ENCODE measurements around the gene THRB.

THRB gene

DNA sequence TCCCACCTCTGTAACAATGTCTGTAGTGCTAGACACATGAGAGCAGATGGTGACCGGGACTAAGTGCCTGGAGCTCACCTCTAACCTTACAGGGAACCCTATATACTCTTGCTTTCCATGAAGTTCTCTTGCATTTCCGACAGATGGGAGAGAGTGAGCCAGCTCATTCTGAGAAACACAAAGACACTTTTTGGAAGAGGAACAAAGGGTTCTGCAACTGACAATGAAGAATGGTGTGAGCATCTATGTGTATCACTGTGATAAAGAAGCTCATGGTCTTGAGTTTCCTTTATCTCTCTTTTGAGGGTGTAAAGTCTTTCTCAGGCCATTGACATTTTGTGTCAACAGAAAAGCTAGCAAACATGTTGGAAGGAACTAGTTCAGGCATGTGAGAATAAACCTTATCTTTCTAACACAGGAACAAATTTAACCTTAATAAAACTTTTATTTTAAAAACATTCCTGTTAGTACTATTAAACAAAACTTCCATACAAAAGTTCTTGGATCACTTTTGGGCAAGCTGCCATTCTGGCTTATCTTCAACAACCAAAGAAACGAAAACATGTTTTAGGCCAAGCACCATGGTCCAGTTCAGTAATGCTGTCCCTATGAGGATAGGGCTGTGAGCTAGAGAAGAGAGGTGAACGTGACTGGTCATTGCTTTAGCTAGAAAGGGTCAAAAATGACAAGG is 142.7 kb downstream of the THRB start:
- peak; percentile 9 for DNase-seq (ENCODE audit: low spot score)

GRCh38 chr3:24349367-24350019 is 145.2 kb downstream of the THRB start:
- DNase-seq (ENCODE audit: low spot score), result no peak

DNA sequence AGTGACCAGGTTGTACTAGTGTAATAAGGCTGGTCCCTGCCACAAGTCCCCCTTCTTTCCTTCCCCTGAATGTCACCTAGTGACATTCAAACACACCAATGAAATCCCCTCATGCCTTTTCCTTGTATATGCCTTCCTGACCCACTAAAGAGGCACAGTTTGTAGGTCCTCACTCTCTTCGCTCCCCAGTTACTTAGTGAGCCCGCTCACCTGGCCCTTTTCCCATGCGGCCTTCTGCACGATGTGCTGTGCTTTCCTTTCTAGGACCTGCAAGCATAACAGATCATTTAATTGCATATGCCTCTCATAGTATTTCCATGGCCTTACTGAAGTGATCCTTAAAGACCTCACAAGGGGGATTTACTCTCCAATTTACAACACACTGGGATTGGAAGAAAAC is 146.3 kb downstream of the THRB start:
- no peak for DNase-seq (ENCODE audit: low spot score)

- peak; percentile 19 for DNase-seq (ENCODE audit: low spot score)
These were observed 149.7 kb downstream of the THRB start for GRCh38 chr3:24344784-24345439.

DNA sequence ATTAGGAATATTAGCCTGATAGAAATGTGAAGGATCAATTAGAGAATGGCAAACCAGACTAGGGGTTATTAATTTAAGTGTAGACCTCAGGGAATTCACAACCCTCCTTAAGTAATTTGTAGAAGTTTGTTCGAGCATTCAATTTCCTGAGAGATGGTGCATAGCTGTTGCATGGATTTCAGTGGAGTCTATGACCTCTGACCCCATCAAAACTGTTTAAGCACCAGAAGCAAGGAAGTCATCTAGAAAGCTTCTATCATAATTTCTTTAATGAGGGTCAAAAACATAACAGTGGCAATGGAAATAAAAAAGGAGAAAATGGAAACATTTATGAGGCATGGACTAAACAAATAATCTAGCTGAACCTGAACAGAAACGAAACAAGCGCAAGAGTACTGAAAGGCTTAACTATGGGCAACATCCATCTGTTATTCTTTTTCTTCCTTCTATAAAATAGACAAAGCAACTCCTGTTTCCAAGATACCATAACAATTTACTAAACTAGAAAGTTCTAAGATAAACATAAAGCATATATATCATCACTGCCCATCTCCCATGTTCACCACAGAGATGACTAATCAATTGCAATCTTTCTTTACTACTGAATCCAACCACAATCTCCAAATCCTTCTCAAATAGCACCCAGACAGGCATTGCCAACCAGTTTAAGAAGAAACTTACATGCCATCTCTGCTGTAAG is 151.4 kb downstream of the THRB start:
- DNase-seq (ENCODE audit: low spot score), result peak; percentile 11

DNA sequence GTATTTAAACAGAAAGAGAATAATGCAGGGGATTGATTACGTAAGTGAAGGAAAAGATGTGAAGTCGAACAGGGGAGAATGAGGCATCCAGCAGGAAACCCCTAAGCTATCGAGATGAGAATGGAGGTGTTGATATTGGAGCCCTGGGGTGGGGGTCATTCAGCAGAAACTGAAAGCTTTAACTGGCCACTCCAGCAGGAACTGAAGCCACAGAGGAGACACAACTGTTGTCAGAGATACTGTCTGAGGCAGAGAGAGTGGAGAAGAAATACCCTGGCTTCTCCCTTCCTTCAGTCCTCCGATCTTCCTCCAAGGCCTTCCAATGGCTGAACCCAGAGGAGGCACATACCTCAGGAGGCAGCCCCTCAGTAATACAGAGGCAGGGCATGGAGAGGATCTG is 152.4 kb downstream of the THRB start:
- DNase-seq (ENCODE audit: low spot score), result no peak

DNA sequence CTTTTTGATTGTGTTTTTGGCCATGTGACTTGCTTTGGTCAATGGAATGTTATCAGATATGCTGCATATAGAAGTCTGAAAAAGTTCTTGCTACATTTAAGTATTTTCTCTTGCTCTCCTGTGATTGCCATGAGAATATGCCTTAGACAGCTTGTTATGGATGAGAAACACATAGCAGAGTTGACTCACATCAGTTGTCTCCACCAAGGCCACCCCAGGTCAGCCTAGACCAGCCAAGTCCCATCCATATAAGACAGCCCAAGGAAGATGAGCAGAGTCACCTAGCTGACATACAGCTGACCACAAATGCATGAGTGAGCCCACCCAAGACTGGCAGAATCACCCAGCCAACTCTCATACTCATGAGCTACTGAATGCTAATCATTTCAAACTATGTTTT is 153.0 kb downstream of the THRB start:
- no peak for DNase-seq (ENCODE audit: low spot score)

- DNase-seq (ENCODE audit: low spot score), result no peak
These were observed 153.7 kb downstream of the THRB start for GRCh38 chr3:24340966-24341365.

DNA sequence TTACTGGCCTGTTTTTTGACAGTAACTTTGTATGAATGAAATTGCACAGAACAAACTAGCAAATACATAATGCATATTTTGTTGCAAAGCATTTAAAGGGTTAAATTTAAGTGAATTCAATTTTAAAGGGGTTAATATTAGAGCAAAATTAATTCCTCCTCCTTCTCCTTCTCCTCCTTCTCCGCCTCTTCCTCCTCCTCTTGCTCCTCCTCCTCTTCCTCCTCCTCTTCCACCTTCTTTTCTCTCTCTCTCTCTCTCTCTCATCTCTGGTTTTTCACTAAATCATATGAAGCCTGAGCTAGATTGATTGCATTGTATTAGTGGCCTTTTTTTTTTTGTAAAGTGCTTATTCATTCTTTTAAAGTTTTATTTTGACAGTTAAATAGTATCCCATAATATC is 154.5 kb downstream of the THRB start:
- DNase-seq (ENCODE audit: low spot score), result no peak

- no peak for DNase-seq (ENCODE audit: low spot score)
These were observed 155.3 kb downstream of the THRB start for GRCh38 chr3:24339266-24339825.

DNA sequence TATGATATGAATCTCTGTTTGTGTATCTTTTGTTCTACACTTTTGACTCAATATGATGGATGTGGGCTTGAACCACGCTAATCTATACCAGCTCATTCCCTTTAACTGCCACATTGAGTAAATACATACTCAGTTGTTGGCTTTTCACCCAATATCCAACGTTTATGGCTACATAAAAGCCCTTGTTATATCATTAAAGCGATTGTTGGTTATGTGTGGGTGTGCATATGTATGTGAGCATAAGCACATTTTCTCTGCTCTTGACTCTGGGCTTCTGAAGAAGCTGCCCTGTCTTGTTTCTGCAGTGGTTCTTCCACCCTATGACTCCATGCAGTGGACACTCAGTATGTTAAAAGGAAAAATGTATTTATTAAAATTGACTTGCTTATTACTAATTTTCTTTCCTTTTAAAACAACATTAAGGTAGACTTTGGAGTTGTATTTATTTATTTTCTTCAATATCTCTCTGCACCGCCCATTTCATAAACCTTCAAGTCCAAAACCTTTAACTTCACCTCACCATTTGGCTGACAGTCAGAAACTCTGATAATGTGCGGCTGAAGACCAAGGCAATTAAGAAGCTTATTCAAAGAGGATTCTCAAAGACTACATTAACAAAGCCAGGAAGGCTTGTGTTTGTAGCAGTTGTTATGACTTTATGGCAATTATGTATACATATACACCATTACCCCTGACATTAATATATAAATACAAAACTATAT is 156.1 kb downstream of the THRB start:
- DNase-seq (ENCODE audit: low spot score), result no peak

GRCh38 chr3:24336101-24336500 is 158.5 kb downstream of the THRB start:
- no peak for DNase-seq (ENCODE audit: low spot score)

DNA sequence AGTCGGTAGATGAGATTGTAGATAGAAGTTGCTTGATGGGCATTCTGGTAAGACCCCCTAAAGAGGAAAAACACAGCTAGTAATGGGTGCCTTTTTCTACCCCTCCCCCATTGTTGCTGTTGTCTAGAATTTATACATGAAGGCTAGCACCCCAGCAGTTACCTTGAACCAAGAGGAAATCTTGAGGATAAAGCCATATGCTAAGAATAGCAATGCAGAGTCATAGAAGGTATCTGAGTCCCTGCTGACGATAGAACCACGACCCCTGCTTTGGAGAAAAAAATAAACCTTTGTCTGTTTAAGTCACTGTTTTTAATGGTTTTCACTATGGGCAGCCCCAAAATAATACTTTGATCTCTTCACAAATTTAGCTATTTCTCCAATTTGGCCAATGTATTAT is 162.6 kb downstream of the THRB start:
- no peak for DNase-seq (ENCODE audit: low spot score)

GRCh38 chr3:24323272-24323671 is 171.4 kb downstream of the THRB start:
- no peak for DNase-seq (ENCODE audit: low spot score)

GRCh38 chr3:24320601-24321000 is 174.0 kb downstream of the THRB start:
- DNase-seq (ENCODE audit: low spot score), result no peak

DNA sequence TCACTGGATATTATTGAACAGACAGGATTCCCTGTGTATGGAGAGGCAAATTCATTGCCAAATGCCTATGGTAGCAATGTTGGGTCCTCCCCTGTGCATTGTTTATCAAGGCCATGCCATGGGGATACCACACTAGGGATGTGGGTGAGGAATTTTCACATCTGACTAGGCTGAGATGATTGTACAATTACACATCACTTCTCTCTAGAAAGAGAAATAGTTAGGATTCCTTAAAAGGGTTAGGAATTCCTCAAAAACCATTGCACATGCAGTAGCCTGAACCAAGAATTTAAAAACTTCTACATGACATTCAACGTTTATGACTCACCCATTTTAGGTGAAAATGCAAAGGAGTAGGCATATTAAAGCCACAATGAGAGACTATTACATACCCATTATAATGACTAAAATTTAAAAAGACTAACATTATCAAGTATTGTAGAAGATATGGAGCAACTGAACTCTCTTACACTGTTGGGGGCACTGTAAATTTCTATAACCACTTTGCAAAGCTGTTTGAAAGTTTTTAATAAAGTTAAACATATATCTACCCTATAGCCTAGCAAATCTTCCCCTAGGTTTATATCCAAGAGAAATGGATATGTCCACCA is 175.9 kb downstream of the THRB start:
- peak; percentile 63 for DNase-seq (ENCODE audit: low spot score)

- DNase-seq (ENCODE audit: low spot score), result no peak
These were observed 177.7 kb downstream of the THRB start for GRCh38 chr3:24316887-24317383.

- DNase-seq (ENCODE audit: low spot score), result peak; percentile 28
These were observed 178.7 kb downstream of the THRB start for GRCh38 chr3:24315971-24316370.

- DNase-seq (ENCODE audit: low spot score), result no peak
These were observed 179.3 kb downstream of the THRB start for GRCh38 chr3:24315356-24315755.

DNA sequence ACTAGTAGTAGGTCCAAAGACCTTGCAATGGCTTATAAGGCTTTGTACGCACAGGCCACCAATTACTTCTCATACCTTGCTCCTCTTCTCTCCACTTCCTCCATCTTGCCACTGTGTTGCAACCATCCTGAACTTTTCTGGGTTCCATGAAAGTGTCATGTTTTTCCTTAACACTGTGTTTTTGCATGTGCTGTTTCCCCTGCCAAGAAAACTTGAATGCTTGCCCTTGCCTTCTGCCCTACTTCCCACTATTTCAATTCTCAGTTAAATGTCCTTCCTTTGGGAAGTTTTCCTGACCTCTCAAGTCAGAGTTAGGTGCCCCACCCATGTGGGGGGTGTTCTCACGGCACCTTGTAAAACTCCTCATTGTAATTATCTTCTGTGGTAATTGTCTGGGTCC is 182.8 kb downstream of the THRB start:
- DNase-seq (ENCODE audit: low spot score), result no peak

- no peak for DNase-seq (ENCODE audit: low spot score)
These were observed 183.8 kb downstream of the THRB start for GRCh38 chr3:24310887-24311286.

All from AG08395 (cell line).